Activated CD4-positive, alpha-beta T cell treated with anti-CD3 and anti-CD28 coated beads, Interleukin-2, amount 10 ng/mL, durations not matched to agents 7 days and 5 days (primary cell): ENCODE results near the gene BPGM. TPM values are rescaled to one million over a fixed set of nuclear protein-coding genes. Genes with fewer than 3 reads are reported as not detected.

Experiments
- CTCF ChIA-PET: fragments of 350-600 bp; sonication (Branson Sonifier 250); formaldehyde crosslinking; loops from one replicate; lab custom pipeline; 2021; ENCODE audit warnings: antibody characterized with exemption; lab: Charles Lee
- POLR2A ChIA-PET: fragments of 350-600 bp; sonication (Branson Sonifier 250); formaldehyde crosslinking; loops from one replicate; lab custom pipeline; 2021; ENCODE audit warnings: antibody characterized with exemption; lab: Charles Lee
- DNase-seq: peaks from one replicate; pipeline ENCODE4 v3.0.0-alpha.2; 2020
- H3K27ac Mint-ChIP-seq: one replicate; pipeline ENCODE4 v1.8.0; 2021; ENCODE audit warnings: mild to moderate bottlenecking, moderate library complexity, mixed read lengths
- H3K27me3 Mint-ChIP-seq: one replicate; pipeline ENCODE4 v1.8.0; 2021; ENCODE audit warnings: mixed read lengths
- H3K36me3 Mint-ChIP-seq: one replicate; pipeline ENCODE4 v1.8.0; 2021; ENCODE audit warnings: low read depth, mixed read lengths
- H3K4me1 Mint-ChIP-seq: one replicate; pipeline ENCODE4 v1.8.0; 2021; ENCODE audit warnings: mixed read lengths
- H3K4me3 Mint-ChIP-seq: one replicate; pipeline ENCODE4 v1.8.0; 2021; ENCODE audit warnings: mild to moderate bottlenecking, moderate library complexity, mixed read lengths
- H3K9me3 Mint-ChIP-seq: one replicate; pipeline ENCODE4 v1.8.0; 2021; ENCODE audit warnings: mixed read lengths
- total RNA-seq, 2 experiments: library from RNA; stranded (reverse); gene quantifications; one replicate each; pipeline ENCODE4 v1.2.3, GENCODE V29; 2021

Gene BPGM
- total RNA-seq, 2 experiments from 2014 or later: 14.6 to 15.5 TPM

DNA sequence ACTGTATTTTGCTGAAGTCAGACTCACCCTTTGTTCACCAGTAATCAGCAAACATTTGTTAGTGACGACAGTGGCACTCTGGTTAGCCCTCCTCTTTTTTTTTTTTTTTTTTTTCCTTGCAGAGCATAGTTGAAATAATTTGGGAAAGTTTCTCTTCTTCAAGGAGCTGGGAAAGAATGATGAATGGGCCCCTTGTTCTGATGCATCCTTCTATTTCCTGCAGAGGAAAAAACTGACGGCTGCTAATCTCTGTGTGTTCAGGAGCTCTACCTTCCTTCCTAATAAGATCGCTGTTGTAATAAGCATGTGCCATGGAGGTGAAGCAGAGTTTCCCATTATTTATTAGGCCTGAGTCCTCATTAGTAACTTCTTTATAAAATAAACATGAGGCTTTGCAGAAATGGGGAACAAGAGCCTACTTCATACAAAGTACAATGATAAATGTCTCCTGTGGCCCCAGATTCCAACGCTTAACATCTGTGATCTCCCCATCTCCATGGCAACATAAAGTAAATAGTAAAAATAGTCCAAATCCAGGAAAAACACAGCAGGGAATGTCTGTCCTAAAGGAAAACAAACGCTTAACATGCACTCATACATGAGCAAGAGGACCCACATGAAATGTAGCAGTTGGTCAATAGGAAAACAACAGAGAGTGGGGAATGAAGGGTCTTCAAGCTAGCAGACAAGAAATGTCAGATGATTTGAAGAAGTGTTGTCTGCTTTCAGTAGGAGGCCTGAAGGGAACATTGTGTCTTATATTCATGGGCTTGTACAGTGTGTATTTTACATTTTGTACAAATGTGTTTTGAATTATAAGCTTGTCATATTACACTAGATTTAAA, 73.7 kb downstream of the BPGM start:
- no peaks in the 10 kb centered on the region for H3K36me3 Mint-ChIP-seq
- no peak overlapping the region for H3K27ac Mint-ChIP-seq
- H3K4me1 Mint-ChIP-seq: no peaks in the 10 kb centered on the region
- no peak for DNase-seq
- H3K27me3 Mint-ChIP-seq: no peaks in the 10 kb centered on the region
- CTCF ChIA-PET: interaction anchor here (0.9 to 2.3 kb wide), 5 partner anchors 11 to 87 kb away, joined by 3 to 6 read pairs (median 4); no protein-coding TSS in a partner anchor
- POLR2A ChIA-PET: no interaction called here
- no peaks in the 10 kb centered on the region for H3K9me3 Mint-ChIP-seq
- H3K4me3 Mint-ChIP-seq: no peak overlapping the region

DNA sequence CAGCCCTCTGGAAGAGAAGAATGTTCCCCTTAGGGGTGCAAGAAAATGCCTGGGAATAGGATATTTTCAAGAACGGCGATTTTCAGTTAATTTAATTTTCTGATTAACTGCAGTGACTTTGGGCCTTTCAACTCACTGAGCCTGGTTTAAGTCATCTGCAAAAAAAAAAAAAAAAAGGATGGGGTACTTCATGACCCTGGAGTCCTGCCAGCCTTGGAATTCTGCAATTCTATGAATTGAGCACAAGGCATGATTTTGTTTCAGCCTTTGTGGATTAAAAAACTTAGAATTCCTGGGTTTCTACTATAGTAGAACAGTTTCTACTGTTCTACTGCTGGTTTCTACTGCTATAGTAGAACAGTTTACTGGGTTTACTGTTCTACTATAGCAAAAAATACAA, 74.5 kb downstream of the BPGM start:
- Mint-ChIP-seq H3K4me3 (no peak overlapping the region), H3K27me3 (no peaks in the 10 kb centered on the region), H3K9me3 (no peaks in the 10 kb centered on the region), H3K4me1 (no peaks in the 10 kb centered on the region), H3K27ac (no peak overlapping the region), H3K36me3 (no peaks in the 10 kb centered on the region)
- ChIA-PET CTCF (interaction anchor here (1.7 kb wide), 1 partner anchor 88 kb away, joined by 6 read pairs; no protein-coding TSS in a partner anchor), POLR2A (no interaction called here)
- no peak for DNase-seq

DNA sequence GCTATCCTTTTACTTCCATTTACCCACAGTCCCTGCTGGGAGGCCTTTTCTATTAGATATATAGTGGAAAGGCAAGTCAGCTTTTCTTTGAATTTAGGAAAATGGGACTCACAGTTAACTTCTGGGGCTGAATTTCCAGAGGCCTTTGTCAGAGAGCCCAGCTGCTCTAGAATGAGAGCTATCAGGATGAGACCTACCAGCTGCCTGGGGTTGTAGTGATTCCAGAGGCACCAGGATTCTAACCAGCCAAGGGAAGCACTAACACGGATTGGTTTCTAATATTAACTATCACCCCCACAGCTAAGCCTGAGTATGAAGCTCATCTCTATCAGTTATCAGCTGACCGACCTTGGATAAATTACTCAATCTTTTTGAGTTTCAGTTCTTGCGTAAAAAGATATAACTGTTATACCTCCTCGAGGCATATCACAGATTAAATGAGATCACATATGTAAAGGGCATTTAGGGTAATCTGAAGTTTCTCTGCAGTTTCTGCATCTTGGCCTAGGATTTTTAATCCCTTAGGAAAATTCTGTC, 76.2 kb downstream of the BPGM start:
- CTCF ChIA-PET: interaction anchor here (1.1 to 1.8 kb wide), 3 partner anchors 9 to 262 kb away, joined by 3 to 4 read pairs (median 3); no protein-coding TSS in a partner anchor
- Mint-ChIP-seq H3K9me3 (peaks cover 2% of the 10 kb centered on the region), H3K27ac (no peak overlapping the region), H3K4me3 (no peak overlapping the region), H3K4me1 (no peaks in the 10 kb centered on the region), H3K27me3 (no peaks in the 10 kb centered on the region), H3K36me3 (no peaks in the 10 kb centered on the region)
- DNase-seq: no peak
- POLR2A ChIA-PET: no interaction called here

DNA sequence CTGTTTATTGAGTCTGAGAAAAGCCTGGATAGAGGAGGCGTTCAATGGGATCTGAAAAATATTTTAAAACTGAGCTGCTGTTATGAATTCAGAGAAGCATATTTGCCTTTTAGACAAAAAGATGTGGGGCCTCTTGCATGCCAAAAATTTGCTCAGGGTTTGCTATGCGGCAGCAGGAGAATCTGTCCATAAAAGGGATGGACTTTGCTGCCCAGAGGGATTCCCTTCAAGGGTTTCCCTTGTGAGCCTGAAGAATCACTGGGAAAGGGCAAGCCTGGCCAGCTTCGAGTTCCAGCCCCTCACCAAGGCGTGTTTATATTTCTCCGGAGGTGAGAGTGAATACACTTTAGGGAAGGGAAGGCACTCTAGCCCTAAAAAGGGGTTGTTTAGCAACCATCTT, 77.2 kb downstream of the BPGM start:
- CTCF ChIA-PET: interaction anchor here (0.9 to 1.7 kb wide), 8 partner anchors 8 to 261 kb away, joined by 3 to 8 read pairs (median 6); no protein-coding TSS in a partner anchor
- Mint-ChIP-seq H3K36me3 (no peaks in the 10 kb centered on the region), H3K9me3 (peaks cover 2% of the 10 kb centered on the region), H3K27me3 (no peaks in the 10 kb centered on the region), H3K4me3 (no peak overlapping the region), H3K4me1 (no peaks in the 10 kb centered on the region), H3K27ac (no peak overlapping the region)
- POLR2A ChIA-PET: no interaction called here
- DNase-seq: no peak

DNA sequence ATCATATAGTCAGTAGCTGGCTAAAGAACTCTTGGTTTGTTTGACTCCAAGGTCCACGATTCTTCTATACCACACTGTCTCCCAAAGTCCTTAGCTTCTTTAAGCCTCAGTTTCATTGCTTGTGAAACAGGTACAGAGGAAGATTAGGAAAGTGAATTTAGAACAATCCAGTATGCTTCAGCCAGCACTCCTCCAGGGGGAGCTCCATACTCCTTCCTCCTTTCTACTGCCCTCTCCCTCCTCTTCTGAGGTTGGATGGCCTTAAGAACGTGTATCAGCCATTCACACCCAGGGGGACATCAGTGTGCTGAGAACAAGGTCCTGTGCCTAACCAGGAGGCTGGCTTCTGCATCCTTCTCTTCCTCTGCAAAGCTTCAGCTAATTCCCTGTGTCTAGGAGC, 78.0 kb downstream of the BPGM start:
- Mint-ChIP-seq H3K27me3 (no peaks in the 10 kb centered on the region), H3K36me3 (no peaks in the 10 kb centered on the region), H3K4me3 (no peak overlapping the region), H3K4me1 (no peaks in the 10 kb centered on the region), H3K9me3 (peaks cover 2% of the 10 kb centered on the region), H3K27ac (no peak overlapping the region)
- POLR2A ChIA-PET: no interaction called here
- CTCF ChIA-PET: interaction anchor here (0.8 to 1.7 kb wide), 10 partner anchors 9 to 436 kb away, joined by 3 to 8 read pairs (median 5); no protein-coding TSS in a partner anchor
- no peak for DNase-seq

DNA sequence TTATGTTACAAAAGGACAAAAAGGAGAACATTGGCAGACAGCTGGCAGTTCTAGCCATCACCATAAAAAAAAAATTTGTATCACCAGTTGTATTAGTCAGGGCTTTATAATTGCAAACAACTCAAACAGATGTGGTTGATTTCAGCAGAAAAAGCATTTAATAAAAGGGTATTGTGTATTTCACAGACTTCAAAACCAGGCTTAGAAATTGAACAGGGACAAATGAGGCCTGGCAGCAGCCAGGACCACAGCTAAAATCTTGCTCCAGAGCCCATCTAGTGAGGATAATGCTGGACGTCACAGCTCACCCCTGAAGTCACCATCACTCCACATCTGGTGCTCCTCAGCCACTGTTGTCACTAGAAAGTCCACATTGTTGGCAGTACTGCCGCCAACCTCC, 79.9 kb downstream of the BPGM start:
- DNase-seq: no peak
- Mint-ChIP-seq H3K36me3 (no peaks in the 10 kb centered on the region), H3K4me1 (peaks cover 6% of the 10 kb centered on the region), H3K27ac (no peak overlapping the region), H3K27me3 (no peaks in the 10 kb centered on the region), H3K4me3 (no peak overlapping the region), H3K9me3 (peaks cover 2% of the 10 kb centered on the region)
- POLR2A ChIA-PET: no interaction called here
- CTCF ChIA-PET: interaction anchor here (1.1 to 2.2 kb wide), 4 partner anchors 9 to 17 kb away, joined by 3 to 8 read pairs (median 4); no protein-coding TSS in a partner anchor

DNA sequence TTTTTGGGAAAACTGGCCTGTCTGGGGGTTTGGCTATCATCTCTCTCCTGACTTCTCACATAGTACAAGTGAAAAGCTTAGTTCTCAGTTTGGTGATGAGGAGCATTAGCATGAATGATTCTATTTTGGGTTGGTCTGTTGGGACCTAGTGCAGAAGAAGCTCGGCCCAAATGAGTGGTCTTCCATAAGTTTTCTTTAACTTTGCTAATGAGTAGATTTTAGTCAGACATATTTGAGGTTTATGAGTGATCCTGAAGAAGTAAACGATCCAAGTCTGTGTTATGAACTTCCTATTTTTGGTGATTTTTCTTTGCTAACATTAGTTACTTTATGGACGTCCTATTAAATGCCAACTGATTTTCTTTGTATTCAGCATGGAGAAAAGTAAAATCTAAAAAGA, 81.1 kb downstream of the BPGM start:
- Mint-ChIP-seq H3K27me3 (no peaks in the 10 kb centered on the region), H3K4me3 (no peak overlapping the region), H3K36me3 (peaks cover 2% of the 10 kb centered on the region), H3K27ac (no peak overlapping the region), H3K4me1 (peaks cover 6% of the 10 kb centered on the region), H3K9me3 (peaks cover 2% of the 10 kb centered on the region)
- CTCF ChIA-PET: interaction anchor here (1.3 to 2.2 kb wide), 3 partner anchors 11 to 17 kb away, joined by 4 to 8 read pairs (median 6); no protein-coding TSS in a partner anchor
- POLR2A ChIA-PET: no interaction called here
- no peak for DNase-seq

Other genes starting within 250 kb of the BPGM start
- gene AKR1B1, start 187.8 kb upstream of the BPGM start, total RNA-seq: 100 to 1,000 TPM in 1 of 2 experiments, 10 to 100 TPM in 1; 98.1 to 106 TPM
- gene AKR1B10, start 119.3 kb upstream of the BPGM start, total RNA-seq: not detected
- not detected for gene AKR1B15, start 97.7 kb upstream of the BPGM start, total RNA-seq
- gene CALD1, start 132.8 kb downstream of the BPGM start, total RNA-seq: under 1 TPM; 0.10 to 0.17 TPM